HG03045 (cell line): ENCODE data around the gene CMTR1.

Experiments
- ATAC-seq: cut with Tn5 transposase; IDR thresholded peaks from one replicate; pipeline ENCODE4 v1.9.1; 2021; ENCODE audit warnings: mild to moderate bottlenecking, moderate library complexity; ENCODE audit not compliant: unreplicated experiment

The CMTR1 gene

GRCh38 chr6:37477656-37478435 is 44.8 kb downstream of the CMTR1 start:
- ATAC-seq, result no peak

- no peak for ATAC-seq
These were observed 45.8 kb downstream of the CMTR1 start for GRCh38 chr6:37478827-37479226.

GRCh38 chr6:37479266-37479854 is 46.3 kb downstream of the CMTR1 start:
- ATAC-seq, result no peak

- ATAC-seq, result no peak
These were observed 47.2 kb downstream of the CMTR1 start for GRCh38 chr6:37480118-37480736.

- no peak for ATAC-seq
These were observed 48.0 kb downstream of the CMTR1 start for GRCh38 chr6:37480951-37481534.

GRCh38 chr6:37481711-37482605 is 48.9 kb downstream of the CMTR1 start:
- ATAC-seq, result no peak

GRCh38 chr6:37482606-37483251 is 49.7 kb downstream of the CMTR1 start:
- no peak for ATAC-seq

GRCh38 chr6:37483252-37483901 is 50.4 kb downstream of the CMTR1 start:
- ATAC-seq, result no peak

- no peak for ATAC-seq
These were observed 51.1 kb downstream of the CMTR1 start for GRCh38 chr6:37483917-37484785.

- ATAC-seq, result no peak
These were observed 51.8 kb downstream of the CMTR1 start for GRCh38 chr6:37484786-37485170.

GRCh38 chr6:37485291-37485702 is 52.3 kb downstream of the CMTR1 start:
- ATAC-seq, result no peak

GRCh38 chr6:37486121-37486839 is 53.3 kb downstream of the CMTR1 start:
- ATAC-seq, result no peak

- no peak for ATAC-seq
These were observed 54.8 kb downstream of the CMTR1 start for GRCh38 chr6:37487591-37488380.

- no peak for ATAC-seq
These were observed 55.5 kb downstream of the CMTR1 start for GRCh38 chr6:37488476-37488875.

- ATAC-seq, result no peak
These were observed 56.8 kb downstream of the CMTR1 start for GRCh38 chr6:37489697-37490336.

- ATAC-seq, result no peak
These were observed 57.6 kb downstream of the CMTR1 start for GRCh38 chr6:37490536-37491170.
